ENCODE data around the gene SOX4. TPM values are rescaled to one million over a fixed set of nuclear protein-coding genes. Genes with fewer than 3 reads are reported as not detected.

The SOX4 gene
- total RNA-seq, 1 donor from 2014 or later = 1.2 TPM

DNA sequence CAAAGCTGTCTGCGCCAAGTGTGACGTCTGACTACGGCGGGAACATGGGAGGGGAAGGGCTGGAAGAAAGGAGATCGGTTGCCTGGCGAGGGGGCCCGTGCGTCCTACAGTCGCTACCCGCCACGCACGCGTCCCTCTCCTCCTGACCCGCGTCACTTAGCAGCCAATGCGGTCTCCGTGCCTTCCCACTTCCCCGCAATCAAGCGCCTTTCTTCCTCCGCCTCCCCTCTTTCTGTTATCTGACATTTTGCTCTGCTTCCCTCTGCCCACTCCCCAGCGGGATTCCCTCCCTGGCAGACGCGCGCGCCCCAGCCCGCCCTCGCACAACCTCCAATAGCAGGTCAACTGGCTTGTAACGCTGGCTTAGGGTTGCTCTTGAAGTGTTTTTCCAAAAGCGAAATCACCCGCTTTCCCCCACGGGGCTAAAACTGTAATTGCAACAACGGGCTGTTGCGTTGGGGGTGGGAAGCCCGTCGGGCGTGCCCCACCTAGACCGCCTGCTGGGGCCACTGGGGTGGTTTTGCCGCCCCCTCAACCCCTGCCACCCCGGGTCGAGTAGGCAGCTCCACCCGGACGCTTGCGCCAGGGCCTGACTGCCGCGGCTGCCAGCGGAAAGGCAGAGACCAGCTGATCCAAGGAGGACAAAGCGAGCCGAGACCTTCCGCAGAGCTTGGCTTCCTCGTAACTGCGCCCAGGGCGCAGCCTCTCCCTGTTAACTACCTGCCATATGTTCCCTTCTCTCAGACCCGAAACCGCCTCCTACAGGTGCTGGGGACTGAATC lies 6.2 kb upstream of the SOX4 start:
- DNase-seq (ENCODE audit: low spot score) = peak; percentile 8
- H3K4me3 Mint-ChIP-seq = peak overlapping the region; percentile 93
- intact Hi-C loops (cut with micrococcal nuclease) = loop anchor here (5.0 to 10.0 kb wide), 4 partner anchors 403 to 1750 kb away; partner anchors contain the start of gene ID4
- no peaks in the 10 kb centered on the region for H3K36me3 Mint-ChIP-seq (ENCODE audit: low read depth)
- peaks cover 5% of the 10 kb centered on the region for H3K4me1 Mint-ChIP-seq (ENCODE audit: low read depth)
- peaks cover 3% of the 10 kb centered on the region for H3K9me3 Mint-ChIP-seq
- no peak overlapping the region for H3K27ac Mint-ChIP-seq
- H3K27me3 Mint-ChIP-seq (ENCODE audit: insufficient read depth) = peaks cover 43% of the 10 kb centered on the region

DNA sequence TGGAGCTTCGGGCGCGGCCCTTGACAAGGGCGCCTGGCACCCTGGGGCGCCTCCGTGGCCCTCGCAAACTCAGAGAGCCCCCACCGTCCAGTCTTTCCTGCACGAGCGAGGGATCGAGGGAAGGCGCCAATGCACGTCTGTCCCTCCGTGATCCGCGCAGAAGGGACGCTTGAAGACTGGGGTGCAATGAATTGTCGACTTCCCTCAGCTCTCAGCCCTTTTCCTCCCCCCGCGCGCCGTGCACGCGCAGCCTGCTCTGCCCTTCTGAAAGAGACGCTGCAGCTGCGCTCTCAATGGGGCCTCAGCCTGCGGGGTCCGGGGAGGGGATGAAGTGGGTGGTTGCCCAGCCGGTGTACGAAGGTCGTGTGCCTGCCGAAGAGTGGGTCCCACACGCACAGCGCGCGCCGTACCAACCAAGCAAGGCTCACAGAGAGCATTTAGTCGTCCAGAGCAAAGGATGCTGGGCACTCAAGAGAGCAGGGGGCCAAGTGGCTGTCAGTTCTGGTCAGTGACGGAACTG lies 5.5 kb upstream of the SOX4 start:
- Mint-ChIP-seq H3K9me3 (no peaks in the 10 kb centered on the region), H3K4me3 (peak overlapping the region; percentile 93), H3K27me3 (ENCODE audit: insufficient read depth) (peaks cover 43% of the 10 kb centered on the region), H3K27ac (peak overlapping the region; percentile 56), H3K36me3 (ENCODE audit: low read depth) (no peaks in the 10 kb centered on the region), H3K4me1 (ENCODE audit: low read depth) (peaks cover 5% of the 10 kb centered on the region)
- DNase-seq (ENCODE audit: low spot score) = peak; percentile 17
- intact Hi-C loops (cut with micrococcal nuclease) = loop anchor here (1.0 to 10.0 kb wide), 9 partner anchors 10 to 1751 kb away; partner anchors contain the start of gene ID4

DNA sequence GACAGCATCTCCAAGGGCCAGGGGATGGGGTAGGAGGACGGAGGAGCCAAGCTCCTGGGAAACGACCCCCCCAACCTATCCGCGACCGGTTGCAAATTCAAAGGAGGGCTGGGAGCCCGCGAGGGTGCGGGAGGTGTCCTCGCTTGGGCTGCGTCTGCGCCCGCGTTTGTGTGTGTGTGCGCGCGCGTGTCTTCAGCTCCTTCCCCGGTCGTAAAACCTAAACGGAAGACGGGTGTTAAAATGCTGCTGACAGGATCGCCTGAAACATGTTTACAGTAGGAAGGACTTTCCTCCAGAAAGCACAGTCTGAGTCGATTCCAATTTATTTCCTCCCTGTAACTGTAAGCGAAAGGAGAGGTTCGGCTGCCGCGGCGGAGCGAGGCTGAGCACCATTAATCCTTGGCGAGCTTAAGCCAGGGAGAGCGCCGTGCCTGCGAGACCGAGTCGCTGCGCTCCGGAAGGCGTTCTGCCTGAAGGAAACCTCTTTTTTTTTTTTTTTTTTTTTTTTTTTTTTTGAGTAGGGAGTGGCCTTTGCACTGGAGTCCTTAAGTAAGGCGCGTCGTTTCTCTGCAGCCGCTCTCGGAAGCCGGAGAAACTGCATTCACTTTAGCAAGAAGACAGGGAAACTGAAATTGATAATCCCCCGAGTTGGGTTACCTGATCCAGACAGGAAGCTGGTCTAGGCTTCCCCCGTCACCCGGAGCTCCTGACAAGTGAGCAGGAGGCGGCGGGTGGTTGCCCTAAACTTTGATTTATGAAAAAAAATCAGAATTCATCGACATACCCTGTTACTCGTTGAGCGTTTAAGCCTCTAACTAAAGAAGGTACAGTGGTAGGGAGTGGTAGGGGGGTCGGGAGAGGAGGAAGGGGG lies 4.8 kb upstream of the SOX4 start:
- peak overlapping the region; percentile 93 for H3K4me3 Mint-ChIP-seq
- H3K27me3 Mint-ChIP-seq (ENCODE audit: insufficient read depth) = peaks cover 43% of the 10 kb centered on the region
- no peaks in the 10 kb centered on the region for H3K9me3 Mint-ChIP-seq
- peak; percentile 33 for DNase-seq (ENCODE audit: low spot score)
- H3K27ac Mint-ChIP-seq = peak overlapping the region; percentile 56
- peaks cover 5% of the 10 kb centered on the region for H3K4me1 Mint-ChIP-seq (ENCODE audit: low read depth)
- H3K36me3 Mint-ChIP-seq (ENCODE audit: low read depth) = no peaks in the 10 kb centered on the region
- intact Hi-C loops (cut with micrococcal nuclease) = loop anchor here (1.0 to 10.0 kb wide), 11 partner anchors 10 to 1751 kb away; partner anchors contain the start of gene ID4

DNA sequence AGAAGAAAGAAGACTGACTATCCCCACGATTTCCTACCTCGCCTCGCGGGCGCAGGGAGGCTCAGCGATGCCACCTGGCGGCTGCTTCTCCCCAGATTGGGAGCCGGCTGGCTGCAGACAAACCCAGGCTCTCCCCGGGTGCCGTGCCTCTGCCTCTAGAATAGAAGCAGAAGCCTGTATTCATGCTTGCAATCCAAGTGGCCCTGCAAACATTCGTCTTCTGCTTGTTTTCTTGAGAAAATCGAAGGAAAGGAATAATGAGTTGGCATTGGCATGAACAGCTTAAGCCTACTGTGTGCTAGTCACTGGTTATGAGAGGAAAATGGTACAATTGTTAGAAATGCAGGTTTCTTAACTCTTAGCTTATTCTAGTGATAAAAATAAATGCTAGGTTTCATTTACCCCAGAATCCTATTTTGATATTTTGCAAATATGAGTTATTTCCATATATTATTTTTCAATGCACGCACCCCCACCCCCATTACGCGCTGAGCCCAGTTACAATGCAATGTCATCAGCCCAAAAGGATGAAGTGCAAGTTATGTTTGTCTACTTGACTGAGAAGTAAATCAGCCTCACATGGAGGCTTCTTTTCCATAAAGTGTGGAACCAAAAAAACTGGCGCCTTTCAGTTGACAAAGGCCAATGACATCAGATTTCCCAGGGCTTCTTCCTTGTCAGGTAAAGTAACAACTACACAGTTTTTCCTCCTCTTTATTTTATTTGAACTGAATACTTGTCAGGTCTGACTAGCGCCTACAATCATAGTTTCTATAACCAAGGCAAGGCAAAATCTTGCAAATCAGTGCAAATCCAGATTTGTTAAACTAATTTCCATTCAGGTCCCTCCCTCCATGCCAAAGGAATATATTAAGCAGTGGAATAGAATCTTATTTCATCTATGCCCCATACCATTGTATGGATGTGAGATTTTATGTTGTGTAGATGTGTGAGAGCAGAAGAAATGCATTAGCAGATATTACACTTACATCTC lies 3.9 kb upstream of the SOX4 start:
- DNase-seq (ENCODE audit: low spot score) = peak; percentile 72
- peak overlapping the region; percentile 93 for H3K4me3 Mint-ChIP-seq
- no peaks in the 10 kb centered on the region for H3K36me3 Mint-ChIP-seq (ENCODE audit: low read depth)
- no peaks in the 10 kb centered on the region for H3K9me3 Mint-ChIP-seq
- H3K27me3 Mint-ChIP-seq (ENCODE audit: insufficient read depth) = peaks cover 46% of the 10 kb centered on the region
- no peak overlapping the region for H3K27ac Mint-ChIP-seq
- intact Hi-C loops (cut with micrococcal nuclease) = loop anchor here (1.0 to 10.0 kb wide), 10 partner anchors 285 to 1752 kb away; partner anchors contain the start of gene ID4
- H3K4me1 Mint-ChIP-seq (ENCODE audit: low read depth) = peaks cover 5% of the 10 kb centered on the region

DNA sequence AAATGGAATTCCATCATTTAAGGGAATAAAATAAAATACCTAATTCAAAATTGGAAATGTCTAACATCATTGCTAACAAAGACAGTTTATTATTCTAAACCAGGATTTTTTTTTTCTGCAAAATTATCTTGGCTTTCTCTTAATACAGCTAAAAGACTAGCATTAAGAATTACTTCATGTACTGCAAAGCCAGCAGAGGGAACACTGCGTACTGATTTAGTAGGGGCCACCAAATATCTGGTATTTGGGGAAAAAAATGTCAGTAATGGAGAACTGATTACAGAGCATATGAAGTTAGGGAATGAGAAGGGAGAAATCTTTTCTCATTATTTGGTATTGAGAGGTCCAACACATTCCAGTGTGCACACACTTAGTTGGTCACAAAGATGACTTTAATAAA lies 3.2 kb upstream of the SOX4 start:
- Mint-ChIP-seq H3K4me3 (no peak overlapping the region), H3K9me3 (no peaks in the 10 kb centered on the region), H3K27ac (no peak overlapping the region), H3K27me3 (ENCODE audit: insufficient read depth) (peaks cover 47% of the 10 kb centered on the region), H3K36me3 (ENCODE audit: low read depth) (no peaks in the 10 kb centered on the region), H3K4me1 (ENCODE audit: low read depth) (peaks cover 5% of the 10 kb centered on the region)
- DNase-seq (ENCODE audit: low spot score) = no peak
- intact Hi-C loops (cut with micrococcal nuclease) = loop anchor here (10.0 kb wide), 1 partner anchor 284 kb away; no protein-coding TSS in a partner anchor

DNA sequence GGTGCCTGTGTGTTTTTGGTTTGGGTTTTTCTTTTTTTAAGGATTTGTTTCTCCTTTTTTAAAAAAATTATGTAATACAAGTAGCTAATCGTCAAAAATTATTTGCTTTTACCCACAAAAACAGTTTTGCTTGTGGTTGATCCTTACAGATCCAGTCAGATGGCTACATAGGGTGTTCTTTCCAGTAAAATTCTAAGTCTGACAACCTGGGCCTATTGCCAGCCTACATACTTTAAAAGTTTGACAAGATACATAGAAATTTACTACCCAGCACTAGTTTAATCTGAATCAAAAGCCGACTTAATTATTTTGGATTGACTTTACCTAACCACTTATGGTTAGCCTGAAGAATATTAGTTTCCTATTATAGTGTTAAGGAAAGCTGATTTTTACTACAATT lies 2.1 kb upstream of the SOX4 start:
- DNase-seq (ENCODE audit: low spot score) = no peak
- H3K4me1 Mint-ChIP-seq (ENCODE audit: low read depth) = peaks cover 15% of the 10 kb centered on the region
- H3K36me3 Mint-ChIP-seq (ENCODE audit: low read depth) = no peaks in the 10 kb centered on the region
- H3K9me3 Mint-ChIP-seq = no peaks in the 10 kb centered on the region
- no peak overlapping the region for H3K4me3 Mint-ChIP-seq
- H3K27ac Mint-ChIP-seq = no peak overlapping the region
- peaks cover 46% of the 10 kb centered on the region for H3K27me3 Mint-ChIP-seq (ENCODE audit: insufficient read depth)
- intact Hi-C loops (cut with micrococcal nuclease) = loop anchor here (10.0 kb wide), 1 partner anchor 283 kb away; no protein-coding TSS in a partner anchor

DNA sequence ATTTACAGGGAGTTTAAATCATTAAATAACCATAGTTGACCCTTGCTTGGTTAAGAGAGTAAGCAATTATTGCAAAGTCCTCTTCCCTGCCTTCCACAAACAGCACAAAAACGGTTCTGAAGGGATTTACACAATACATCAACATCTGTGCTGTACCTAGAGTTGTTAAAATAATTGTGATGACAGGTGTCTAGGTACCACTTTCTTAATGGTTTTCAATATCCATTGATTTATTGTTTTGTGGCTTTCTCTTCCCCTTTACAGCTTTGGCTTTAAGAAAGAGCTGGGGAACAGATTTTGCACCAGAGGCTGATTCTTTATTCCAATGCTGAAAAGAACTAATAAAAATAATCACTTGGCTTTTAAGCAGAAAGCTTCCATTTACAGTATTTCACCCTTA lies 598 bp upstream of the SOX4 start:
- Mint-ChIP-seq H3K36me3 (ENCODE audit: low read depth) (peaks cover 2% of the 10 kb centered on the region), H3K27ac (no peak overlapping the region), H3K4me3 (no peak overlapping the region), H3K27me3 (ENCODE audit: insufficient read depth) (peaks cover 45% of the 10 kb centered on the region), H3K9me3 (no peaks in the 10 kb centered on the region), H3K4me1 (ENCODE audit: low read depth) (peaks cover 25% of the 10 kb centered on the region)
- no peak for DNase-seq (ENCODE audit: low spot score)
- intact Hi-C loops (cut with micrococcal nuclease) = loop anchor here (10.0 kb wide), 1 partner anchor 282 kb away; no protein-coding TSS in a partner anchor

DNA sequence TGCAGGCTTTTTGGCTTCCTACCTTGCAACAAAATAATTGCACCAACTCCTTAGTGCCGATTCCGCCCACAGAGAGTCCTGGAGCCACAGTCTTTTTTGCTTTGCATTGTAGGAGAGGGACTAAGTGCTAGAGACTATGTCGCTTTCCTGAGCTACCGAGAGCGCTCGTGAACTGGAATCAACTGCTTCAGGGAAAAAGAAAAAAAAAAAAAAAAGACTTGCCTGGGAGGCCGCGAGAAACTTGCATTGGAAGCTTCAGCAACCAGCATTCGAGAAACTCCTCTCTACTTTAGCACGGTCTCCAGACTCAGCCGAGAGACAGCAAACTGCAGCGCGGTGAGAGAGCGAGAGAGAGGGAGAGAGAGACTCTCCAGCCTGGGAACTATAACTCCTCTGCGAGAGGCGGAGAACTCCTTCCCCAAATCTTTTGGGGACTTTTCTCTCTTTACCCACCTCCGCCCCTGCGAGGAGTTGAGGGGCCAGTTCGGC lies 420 bp downstream of the SOX4 start:
- Mint-ChIP-seq H3K9me3 (no peaks in the 10 kb centered on the region), H3K27ac (no peak overlapping the region), H3K4me1 (ENCODE audit: low read depth) (peaks cover 29% of the 10 kb centered on the region), H3K4me3 (no peak overlapping the region), H3K36me3 (ENCODE audit: low read depth) (peaks cover 2% of the 10 kb centered on the region), H3K27me3 (ENCODE audit: insufficient read depth) (peaks cover 47% of the 10 kb centered on the region)
- no peak for DNase-seq (ENCODE audit: low spot score)
- intact Hi-C loops (cut with micrococcal nuclease) = loop anchor here (10.0 kb wide), 1 partner anchor 281 kb away; no protein-coding TSS in a partner anchor

DNA sequence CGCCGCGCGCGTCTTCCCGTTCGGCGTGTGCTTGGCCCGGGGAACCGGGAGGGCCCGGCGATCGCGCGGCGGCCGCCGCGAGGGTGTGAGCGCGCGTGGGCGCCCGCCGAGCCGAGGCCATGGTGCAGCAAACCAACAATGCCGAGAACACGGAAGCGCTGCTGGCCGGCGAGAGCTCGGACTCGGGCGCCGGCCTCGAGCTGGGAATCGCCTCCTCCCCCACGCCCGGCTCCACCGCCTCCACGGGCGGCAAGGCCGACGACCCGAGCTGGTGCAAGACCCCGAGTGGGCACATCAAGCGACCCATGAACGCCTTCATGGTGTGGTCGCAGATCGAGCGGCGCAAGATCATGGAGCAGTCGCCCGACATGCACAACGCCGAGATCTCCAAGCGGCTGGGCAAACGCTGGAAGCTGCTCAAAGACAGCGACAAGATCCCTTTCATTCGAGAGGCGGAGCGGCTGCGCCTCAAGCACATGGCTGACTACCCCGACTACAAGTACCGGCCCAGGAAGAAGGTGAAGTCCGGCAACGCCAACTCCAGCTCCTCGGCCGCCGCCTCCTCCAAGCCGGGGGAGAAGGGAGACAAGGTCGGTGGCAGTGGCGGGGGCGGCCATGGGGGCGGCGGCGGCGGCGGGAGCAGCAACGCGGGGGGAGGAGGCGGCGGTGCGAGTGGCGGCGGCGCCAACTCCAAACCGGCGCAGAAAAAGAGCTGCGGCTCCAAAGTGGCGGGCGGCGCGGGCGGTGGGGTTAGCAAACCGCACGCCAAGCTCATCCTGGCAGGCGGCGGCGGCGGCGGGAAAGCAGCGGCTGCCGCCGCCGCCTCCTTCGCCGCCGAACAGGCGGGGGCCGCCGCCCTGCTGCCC lies 1.1 kb downstream of the SOX4 start:
- Mint-ChIP-seq H3K27ac (peak overlapping the region; percentile 89), H3K4me1 (ENCODE audit: low read depth) (peaks cover 24% of the 10 kb centered on the region), H3K27me3 (ENCODE audit: insufficient read depth) (peaks cover 50% of the 10 kb centered on the region), H3K36me3 (ENCODE audit: low read depth) (peaks cover 2% of the 10 kb centered on the region), H3K9me3 (no peaks in the 10 kb centered on the region), H3K4me3 (peak overlapping the region; percentile 87)
- peak; percentile 12 for DNase-seq (ENCODE audit: low spot score)
- intact Hi-C loops (cut with micrococcal nuclease) = loop anchor here (5.0 to 10.0 kb wide), 3 partner anchors 280 to 553 kb away; no protein-coding TSS in a partner anchor

DNA sequence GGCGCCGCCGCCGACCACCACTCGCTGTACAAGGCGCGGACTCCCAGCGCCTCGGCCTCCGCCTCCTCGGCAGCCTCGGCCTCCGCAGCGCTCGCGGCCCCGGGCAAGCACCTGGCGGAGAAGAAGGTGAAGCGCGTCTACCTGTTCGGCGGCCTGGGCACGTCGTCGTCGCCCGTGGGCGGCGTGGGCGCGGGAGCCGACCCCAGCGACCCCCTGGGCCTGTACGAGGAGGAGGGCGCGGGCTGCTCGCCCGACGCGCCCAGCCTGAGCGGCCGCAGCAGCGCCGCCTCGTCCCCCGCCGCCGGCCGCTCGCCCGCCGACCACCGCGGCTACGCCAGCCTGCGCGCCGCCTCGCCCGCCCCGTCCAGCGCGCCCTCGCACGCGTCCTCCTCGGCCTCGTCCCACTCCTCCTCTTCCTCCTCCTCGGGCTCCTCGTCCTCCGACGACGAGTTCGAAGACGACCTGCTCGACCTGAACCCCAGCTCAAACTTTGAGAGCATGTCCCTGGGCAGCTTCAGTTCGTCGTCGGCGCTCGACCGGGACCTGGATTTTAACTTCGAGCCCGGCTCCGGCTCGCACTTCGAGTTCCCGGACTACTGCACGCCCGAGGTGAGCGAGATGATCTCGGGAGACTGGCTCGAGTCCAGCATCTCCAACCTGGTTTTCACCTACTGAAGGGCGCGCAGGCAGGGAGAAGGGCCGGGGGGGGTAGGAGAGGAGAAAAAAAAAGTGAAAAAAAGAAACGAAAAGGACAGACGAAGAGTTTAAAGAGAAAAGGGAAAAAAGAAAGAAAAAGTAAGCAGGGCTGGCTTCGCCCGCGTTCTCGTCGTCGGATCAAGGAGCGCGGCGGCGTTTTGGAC lies 2.0 kb downstream of the SOX4 start:
- peak overlapping the region; percentile 87 for H3K4me3 Mint-ChIP-seq
- peaks cover 2% of the 10 kb centered on the region for H3K36me3 Mint-ChIP-seq (ENCODE audit: low read depth)
- peaks cover 43% of the 10 kb centered on the region for H3K27me3 Mint-ChIP-seq (ENCODE audit: insufficient read depth)
- DNase-seq (ENCODE audit: low spot score) = no peak
- H3K27ac Mint-ChIP-seq = peak overlapping the region; percentile 91
- H3K9me3 Mint-ChIP-seq = no peaks in the 10 kb centered on the region
- peaks cover 24% of the 10 kb centered on the region for H3K4me1 Mint-ChIP-seq (ENCODE audit: low read depth)
- intact Hi-C loops (cut with micrococcal nuclease) = loop anchor here (2.0 to 10.0 kb wide), 5 partner anchors 71 to 552 kb away; no protein-coding TSS in a partner anchor
